Parathyroid adenoma (tissue), 2 donors: ENCODE results near the gene OPN1LW.

Experiments
- H2AFZ ChIP-seq: fragments of 300-600 bp; sonication (generic); one replicate; pipeline ENCODE4 v1.7.0; 2017; ENCODE audit warnings: antibody characterized with exemption, mild to moderate bottlenecking
- H3K27ac ChIP-seq: fragments of 300-600 bp; sonication (generic); one replicate; pipeline ENCODE4 v1.7.0; 2017
- H3K27me3 ChIP-seq: fragments of 300-600 bp; sonication (generic); one replicate; pipeline ENCODE4 v1.7.0; 2017; ENCODE audit warnings: low read length; ENCODE audit not compliant: control insufficient read depth, insufficient read depth
- H3K36me3 ChIP-seq: fragments of 300-600 bp; sonication (generic); one replicate; pipeline ENCODE4 v1.7.0; 2017; ENCODE audit warnings: low read length; ENCODE audit not compliant: control insufficient read depth, insufficient read depth
- H3K4me1 ChIP-seq: fragments of 300-600 bp; sonication (generic); one replicate; pipeline ENCODE4 v1.7.0; 2017; ENCODE audit warnings: control low read depth
- H3K4me2 ChIP-seq: fragments of 300-600 bp; sonication (generic); one replicate; pipeline ENCODE4 v1.7.0; 2017; ENCODE audit warnings: low read length
- H3K4me3 ChIP-seq: fragments of 300-600 bp; sonication (generic); one replicate; pipeline ENCODE4 v1.7.0; 2017; ENCODE audit warnings: low read depth, low read length
- H3K79me2 ChIP-seq: fragments of 300-600 bp; sonication (generic); one replicate; pipeline ENCODE4 v1.7.0; 2017; ENCODE audit warnings: control low read depth
- H3K9ac ChIP-seq: fragments of 300-600 bp; sonication (generic); one replicate; pipeline ENCODE4 v1.7.0; 2017; ENCODE audit warnings: mild to moderate bottlenecking
- H3K9me3 ChIP-seq: fragments of 300-600 bp; sonication (generic); one replicate; pipeline ENCODE4 v1.7.0; 2017; ENCODE audit warnings: low read length; ENCODE audit not compliant: control insufficient read depth
- CTCF ChIP-seq: fragments of 300-600 bp; sonication (generic); IDR thresholded peaks from one replicate; pipeline ENCODE4 v1.7.0; 2017; ENCODE audit warnings: antibody characterized with exemption, mild to moderate bottlenecking
- donor health status: primary hyperparathyroidism.

Gene OPN1LW

GRCh38 chrX:154097589-154098541 is 46.2 kb upstream of the OPN1LW start, which contains the start of gene MECP2:
TSS of gene MECP2 (minus strand) at chrX:154097717.
- H3K79me2 ChIP-seq: peaks cover 21% of the 10 kb centered on the region
- H3K36me3 ChIP-seq: no peaks in the 10 kb centered on the region
- H3K4me2 ChIP-seq: peak within 1 kb of the TSS; percentile 75
- H3K27me3 ChIP-seq: no peaks in the 10 kb centered on the region
- peak within 1 kb of the TSS; percentile 46 for H3K9ac ChIP-seq
- peak within 1 kb of the TSS; percentile 93 for H2AFZ ChIP-seq
- peaks cover 6% of the 10 kb centered on the region for H3K4me1 ChIP-seq
- H3K27ac ChIP-seq: peak within 1 kb of the TSS; percentile 87
- TF ChIP-seq CTCF: no peak
- peak within 1 kb of the TSS; percentile 87 for H3K4me3 ChIP-seq
- H3K9me3 ChIP-seq: no peaks in the 10 kb centered on the region

GRCh38 chrX:154098551-154098950 is 45.5 kb upstream of the OPN1LW start:
- Histone ChIP-seq H3K27me3 (no peaks in the 10 kb centered on the region), H3K27ac (no peak overlapping the region), H3K9ac (no peak overlapping the region)

GRCh38 chrX:154113729-154114128 is 30.3 kb upstream of the OPN1LW start:
- H3K79me2 ChIP-seq: no peaks in the 10 kb centered on the region
- H3K4me3 ChIP-seq: no peak overlapping the region
- H3K27me3 ChIP-seq: no peaks in the 10 kb centered on the region
- H3K36me3 ChIP-seq: no peaks in the 10 kb centered on the region
- H3K27ac ChIP-seq: no peak overlapping the region
- H3K9me3 ChIP-seq: no peaks in the 10 kb centered on the region
- H3K4me2 ChIP-seq: no peak overlapping the region
- H3K9ac ChIP-seq: no peak overlapping the region
- H3K4me1 ChIP-seq: no peaks in the 10 kb centered on the region
- TF ChIP-seq CTCF: no peak
- no peak overlapping the region for H2AFZ ChIP-seq

More at GRCh38 chrX:154098551-154098950, 45.5 kb upstream of the OPN1LW start:
- no peak overlapping the region for H3K4me3 ChIP-seq
- H2AFZ ChIP-seq: peak overlapping the region; percentile 93
- TF ChIP-seq CTCF: no peak
- no peak overlapping the region for H3K4me2 ChIP-seq
- H3K36me3 ChIP-seq: no peaks in the 10 kb centered on the region
- no peaks in the 10 kb centered on the region for H3K9me3 ChIP-seq
- H3K79me2 ChIP-seq: peaks cover 18% of the 10 kb centered on the region
- H3K4me1 ChIP-seq: peaks cover 6% of the 10 kb centered on the region

- Histone ChIP-seq H3K4me1 (no peaks in the 10 kb centered on the region), H2AFZ (no peak overlapping the region), H3K9ac (no peak overlapping the region), H3K79me2 (no peaks in the 10 kb centered on the region), H3K9me3 (no peaks in the 10 kb centered on the region), H3K27ac (no peak overlapping the region), H3K27me3 (no peaks in the 10 kb centered on the region), H3K4me3 (no peak overlapping the region), H3K4me2 (no peak overlapping the region), H3K36me3 (no peaks in the 10 kb centered on the region)
- TF ChIP-seq CTCF: no peak
These were observed 29.4 kb upstream of the OPN1LW start for GRCh38 chrX:154114652-154115051.
